HG03025 (cell line): ENCODE data around the gene BAG5.
"Not testable (repeated sequence)": the region's sequence is repeated elsewhere in the genome, so short reads cannot be mapped to it uniquely, and the experiment has no call there.

ENCODE experiments used
- ATAC-seq: cut with Tn5 transposase; IDR thresholded peaks from one replicate; pipeline ENCODE4 v1.9.1; 2021; ENCODE audit warnings: mild to moderate bottlenecking, moderate library complexity; ENCODE audit not compliant: unreplicated experiment, low FRiP score

Gene BAG5

DNA sequence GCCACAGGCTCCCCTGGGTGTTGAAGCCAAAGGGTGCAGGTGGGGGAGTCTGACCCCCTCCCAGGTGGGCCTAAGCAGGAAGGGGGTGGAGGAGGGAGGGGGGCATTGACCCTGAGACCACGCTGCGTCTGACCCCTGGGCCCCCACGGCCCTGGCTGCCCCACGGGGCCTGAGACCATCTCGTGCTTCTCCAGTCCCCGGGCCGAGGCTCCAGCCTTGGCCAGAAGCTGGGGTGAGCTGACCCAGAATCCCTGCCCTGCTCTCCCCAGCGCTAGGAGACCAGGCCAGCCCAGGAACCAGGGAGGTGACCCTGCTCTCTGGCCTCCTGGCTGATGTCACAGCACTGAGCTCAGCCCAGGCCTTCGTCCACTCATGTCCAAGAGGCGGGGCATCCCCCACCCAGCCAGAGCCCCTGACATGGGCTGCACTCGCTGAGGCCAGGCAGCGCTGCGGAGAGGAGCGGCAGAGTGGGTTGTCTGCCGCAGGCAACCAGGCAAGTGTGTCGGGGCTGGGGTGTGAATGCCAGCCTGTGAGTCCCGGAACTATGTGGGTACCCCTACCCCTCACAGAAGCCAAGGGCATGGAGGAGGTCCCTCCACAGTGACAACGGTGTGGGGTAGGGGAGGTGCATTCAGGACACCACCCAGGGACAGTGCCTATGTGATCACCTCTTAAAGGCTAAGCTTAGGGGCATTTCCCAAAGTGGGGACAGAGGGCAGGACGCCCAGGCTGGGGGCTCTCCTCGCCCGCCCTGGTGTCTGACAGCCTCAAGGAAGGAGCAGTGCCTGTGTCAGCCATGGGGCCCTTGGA, 27.2 kb downstream of the BAG5 start:
- ATAC-seq = no peak

DNA sequence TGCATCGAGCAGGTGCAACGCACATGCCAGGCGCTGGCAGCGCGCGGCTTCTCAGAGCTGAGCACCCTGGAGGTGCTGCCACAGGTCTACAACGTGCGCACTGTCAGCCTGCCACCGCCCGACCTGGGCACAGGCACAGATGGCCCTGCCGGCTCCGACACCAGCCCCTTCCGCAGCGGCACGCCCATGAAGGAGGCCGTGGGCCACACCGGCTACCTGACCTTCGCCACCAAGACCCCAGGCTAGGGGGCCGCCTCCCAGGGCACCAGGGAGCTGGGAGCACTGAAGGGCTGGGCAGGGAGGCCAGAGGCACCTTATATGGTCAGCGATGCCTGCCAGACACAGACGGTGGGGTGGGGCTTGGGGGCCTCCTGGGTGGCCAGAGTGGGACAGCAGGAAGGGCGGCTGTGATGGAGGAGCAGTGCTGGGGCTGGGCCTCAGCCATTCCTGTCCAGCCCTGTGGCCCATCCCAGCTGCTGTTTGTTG, 27.8 kb downstream of the BAG5 start:
- ATAC-seq = no peak

DNA sequence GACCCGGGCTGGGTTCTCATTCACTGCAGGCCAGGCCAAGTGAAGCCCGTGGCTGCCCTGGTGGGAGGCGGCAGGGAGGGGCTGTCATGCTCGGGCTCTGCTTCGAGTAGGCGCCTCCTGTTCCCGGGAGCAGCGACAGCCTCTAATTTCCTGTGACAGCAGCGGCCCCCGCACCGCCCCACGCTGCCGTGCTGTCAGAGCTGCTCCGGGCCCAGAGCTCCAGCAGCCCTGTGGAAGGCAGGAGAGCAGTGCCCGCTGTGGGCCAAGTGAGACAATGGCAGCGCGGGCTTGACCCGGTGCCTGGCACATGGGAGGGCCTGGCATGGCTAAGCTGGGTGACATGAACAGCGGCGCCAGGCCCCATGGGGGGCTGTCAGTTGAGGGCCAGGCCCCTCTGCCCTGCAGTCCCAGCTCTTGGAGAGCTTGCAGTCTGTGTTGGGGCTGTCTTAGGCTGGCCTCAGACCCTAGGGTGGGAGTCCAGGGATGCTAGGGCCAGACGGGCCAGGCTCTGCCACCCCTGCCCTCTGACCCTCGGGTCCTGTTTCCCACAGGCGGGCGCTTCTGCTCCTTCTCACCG, 28.4 kb downstream of the BAG5 start:
- no peak for ATAC-seq

DNA sequence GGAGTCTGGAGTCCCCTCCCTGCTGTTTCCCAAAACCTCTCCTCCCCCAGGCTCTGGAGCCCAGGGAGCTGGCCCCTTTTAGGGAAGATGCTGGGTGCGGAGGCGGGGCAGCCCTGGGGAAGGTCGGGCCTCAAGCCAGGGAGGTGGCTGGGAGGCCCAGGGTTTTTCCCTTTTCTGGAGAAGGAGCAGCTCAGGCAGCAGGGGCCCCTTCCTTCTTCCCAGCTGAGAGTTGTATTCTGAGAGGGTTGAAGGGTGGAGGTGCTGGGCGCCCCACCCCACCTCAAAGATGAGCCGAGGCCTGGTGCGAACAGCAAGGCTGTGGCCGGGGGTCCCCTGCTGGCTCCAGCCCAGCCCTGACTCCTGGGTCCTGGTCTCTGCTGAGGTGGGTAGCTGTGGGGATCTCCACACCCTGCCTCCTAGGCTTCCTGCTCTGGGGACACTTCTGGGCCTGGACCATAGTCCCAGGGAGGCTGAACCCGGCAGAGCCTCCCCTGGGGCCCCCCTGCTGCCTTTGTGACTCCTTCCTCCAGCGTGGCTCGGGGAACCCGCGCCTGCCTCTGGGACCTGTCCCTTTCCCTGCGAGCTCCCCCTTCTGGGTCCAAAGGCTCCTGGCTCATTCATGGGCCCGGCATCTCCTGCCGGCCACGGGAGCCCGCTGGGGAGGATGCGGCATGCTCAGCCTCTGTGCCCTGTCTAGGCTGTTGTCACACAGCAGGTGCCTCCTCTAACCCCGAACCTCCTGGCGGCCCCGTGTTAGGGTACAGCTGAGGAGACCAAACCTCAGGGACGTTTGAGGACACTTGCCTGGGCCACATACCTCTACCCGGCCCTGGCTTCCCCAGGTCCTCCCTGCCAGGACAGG, 29.1 kb downstream of the BAG5 start:
- no peak for ATAC-seq

DNA sequence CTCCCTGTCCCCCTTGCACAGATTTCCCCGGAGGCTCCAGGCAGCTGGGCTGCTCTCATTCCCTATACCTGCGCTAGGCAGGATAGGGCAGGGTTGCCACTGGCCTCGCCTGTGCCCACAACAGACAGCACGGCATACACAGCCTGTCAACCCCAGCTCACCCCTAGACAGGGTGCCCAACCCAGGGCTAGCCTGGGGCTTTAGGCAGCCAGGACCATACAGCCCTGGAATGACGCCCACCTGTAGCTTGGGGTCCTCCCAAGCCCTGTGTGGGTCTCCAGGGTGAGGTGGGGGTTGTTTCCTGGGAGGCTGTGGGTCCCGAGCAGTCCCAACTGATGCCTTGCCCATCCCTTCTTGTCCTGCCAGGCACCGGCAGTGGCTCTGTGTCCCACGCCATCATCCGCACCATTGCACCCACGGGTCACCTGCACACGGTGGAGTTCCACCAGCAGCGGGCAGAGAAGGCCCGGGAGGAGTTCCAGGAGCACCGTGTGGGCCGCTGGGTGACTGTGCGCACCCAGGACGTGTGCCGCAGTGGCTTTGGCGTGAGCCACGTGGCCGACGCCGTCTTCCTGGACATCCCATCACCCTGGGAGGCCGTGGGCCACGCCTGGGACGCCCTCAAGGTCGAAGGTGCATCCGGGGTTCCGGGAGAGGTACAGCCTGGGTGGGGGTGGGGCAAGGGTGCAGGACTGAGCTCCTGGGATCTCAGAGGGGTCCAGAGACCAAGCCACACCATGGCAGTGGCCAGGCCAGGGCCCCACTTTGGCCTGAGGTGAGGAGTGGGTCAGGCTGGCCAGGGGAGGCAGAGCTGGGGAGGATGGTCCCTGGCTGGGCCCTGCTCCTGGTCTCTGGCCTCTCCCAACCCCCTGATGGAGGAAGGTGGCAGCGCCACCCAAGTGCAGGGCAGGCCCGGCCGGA, 30.0 kb downstream of the BAG5 start:
- no peak for ATAC-seq

DNA sequence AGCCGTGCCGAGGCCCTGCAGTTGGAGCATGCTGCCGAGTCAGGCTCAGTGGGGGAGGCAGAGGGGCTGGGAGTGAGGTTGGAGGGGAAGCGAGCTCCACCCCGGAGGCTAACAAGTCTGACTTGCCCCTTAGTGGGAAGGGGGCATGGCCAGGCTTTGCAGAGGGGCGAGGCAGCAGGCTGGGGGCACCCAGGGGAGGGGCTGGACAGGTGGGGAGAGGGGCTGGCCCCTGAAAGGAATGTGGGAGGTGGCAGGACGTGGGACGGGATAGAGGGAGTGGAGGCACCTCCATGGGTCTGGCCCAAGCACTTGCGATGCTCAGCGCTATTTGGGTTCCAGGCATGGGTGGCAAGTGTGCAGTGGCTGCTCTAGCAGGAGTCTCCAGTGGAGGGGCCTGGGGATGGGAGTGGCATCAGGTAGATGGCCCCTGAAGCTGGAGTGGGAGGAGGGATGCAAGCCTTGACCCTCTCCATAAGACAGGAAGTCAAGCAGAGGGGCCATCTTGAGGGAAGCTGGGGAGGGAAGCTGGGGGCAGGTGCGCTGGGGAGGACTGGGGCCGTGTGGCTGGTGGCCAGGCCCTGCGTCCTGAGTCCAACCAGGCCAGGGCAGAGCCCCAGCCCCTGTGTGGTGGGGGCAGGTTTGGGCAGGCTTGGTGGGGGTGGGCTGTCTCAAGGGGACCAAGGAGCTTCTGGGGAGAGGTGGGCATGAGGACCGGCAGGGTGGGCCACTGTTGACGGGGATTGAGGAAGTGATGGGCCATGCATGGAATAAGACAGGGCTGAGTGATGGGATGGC, 30.8 kb downstream of the BAG5 start:
- ATAC-seq = no peak

DNA sequence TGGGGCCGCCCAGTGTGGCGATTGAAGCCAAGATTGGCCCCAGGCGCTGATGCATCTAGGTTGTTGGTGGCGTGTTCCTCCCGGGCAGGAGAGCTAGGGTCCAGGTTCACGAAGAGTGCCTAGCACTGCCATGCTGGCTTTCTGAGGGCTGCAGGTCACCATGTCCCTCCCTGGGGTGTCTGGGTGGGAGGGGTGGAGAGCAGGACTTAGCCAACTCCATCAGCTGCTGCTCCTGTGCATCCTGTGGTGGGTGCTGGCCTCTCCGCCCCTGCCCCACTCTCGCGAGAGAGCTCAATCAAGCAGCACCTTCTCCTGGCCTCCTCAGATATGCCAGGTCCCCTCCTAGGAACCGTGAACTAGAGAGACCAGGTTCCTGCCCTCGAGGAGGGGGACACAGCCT, 31.6 kb downstream of the BAG5 start:
- no peak for ATAC-seq

DNA sequence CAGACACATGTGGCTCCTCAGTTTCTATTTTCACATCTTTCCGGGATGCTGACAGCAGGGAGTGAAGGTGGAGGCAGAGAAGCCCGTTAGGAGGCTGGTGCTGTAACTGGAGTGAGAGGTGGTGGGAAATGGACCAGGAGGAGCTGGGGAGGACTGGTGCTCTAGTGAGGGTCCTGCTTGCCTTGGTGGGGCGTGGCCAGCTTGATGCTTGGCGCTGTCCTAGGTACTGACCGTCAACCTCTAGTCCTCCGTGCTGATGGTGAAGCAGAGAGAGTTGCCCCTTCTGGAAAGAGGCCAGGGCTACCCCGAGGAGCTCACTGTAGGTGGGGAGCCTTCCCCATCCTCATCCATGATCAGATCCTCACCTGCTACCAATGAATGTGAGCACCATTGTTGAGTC, 32.1 kb downstream of the BAG5 start:
- no peak for ATAC-seq

DNA sequence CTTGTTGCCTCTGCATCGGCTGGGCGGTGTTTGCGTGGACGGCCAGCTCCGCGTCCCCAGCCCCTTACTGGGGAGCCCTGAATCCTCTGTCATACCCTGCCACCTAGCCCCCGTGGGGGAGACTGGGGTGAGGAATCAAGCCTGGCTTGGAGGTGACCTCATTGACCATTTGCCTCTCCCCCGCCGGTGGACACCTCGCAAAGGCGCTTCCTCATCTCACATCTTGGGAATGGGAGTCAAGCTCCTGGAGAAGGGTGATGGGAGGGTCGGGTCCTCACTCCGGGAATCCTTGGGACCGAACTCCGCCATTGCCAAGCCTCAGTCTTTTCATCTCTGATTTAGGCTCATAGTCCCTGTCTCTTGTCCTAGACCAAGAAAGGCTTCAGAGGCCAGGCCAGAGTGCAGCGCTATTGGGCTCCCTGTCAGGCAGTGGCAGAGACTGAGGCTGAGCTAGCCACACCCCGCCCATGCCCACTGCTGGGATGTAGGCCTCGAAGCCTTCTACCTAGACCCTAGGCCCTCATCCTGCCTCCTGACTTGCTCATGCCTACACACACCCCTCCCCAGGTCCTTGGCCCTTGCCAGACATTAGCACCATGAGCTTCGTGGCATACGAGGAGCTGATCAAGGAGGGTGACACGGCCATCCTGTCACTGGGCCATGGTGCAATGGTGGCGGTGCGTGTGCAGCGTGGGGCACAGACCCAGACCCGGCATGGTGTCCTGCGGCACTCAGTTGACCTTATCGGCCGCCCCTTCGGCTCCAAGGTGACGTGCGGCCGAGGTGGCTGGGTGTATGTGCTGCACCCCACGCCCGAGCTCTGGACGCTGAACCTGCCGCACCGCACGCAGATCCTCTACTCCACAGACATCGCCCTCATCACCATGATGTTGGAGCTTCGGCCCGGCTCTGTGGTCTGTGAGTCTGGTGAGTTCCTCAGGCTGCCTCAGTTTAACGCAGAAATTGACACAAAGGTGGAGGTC, 32.8 kb downstream of the BAG5 start:
- peak; percentile 10 for ATAC-seq

DNA sequence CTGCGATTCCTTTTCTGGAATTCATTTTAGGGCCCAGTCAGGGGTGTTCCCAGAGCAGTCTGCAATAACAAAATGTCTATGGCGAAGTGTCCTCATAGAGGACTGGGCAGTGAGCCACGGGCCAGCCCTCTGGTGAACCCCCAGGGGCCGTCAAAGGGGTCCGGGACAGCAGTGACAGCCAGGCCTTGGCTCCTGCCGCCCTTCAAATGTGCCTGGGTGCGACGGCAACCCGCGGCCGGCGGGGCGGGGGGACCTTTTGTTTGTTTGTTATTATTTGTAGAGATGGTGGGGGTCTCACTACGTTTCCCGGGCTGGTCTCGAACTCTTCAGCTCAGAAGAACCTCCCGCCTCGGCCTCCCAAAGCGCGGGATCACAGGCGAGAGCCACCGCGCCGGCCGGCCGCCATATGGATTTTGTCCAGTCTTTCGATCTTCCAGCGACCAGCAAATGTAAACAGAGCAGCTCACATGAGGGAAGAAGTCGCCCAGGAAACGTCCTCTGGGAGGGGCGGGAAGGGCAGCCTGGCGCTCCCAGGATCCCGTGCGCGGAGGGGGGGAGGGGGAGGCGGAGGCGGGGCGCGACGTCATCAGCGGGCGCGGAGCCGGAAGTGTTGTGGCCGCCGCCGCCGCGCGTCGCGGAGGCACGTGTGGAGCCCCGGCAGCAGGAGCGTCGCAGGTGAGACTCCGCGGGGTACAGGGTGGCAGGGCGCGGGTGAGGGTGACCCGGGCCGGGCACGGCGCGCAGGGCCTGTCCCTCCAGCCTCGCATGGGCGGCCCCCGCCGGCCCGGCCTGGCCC, 33.7 kb downstream of the BAG5 start, which contains the start of gene TRMT61A:
TSS of gene TRMT61A (plus strand) at position 610 of the 796 bp plus-strand sequence. CDS start 783 bp downstream, outside the sequence.
- peak; percentile 31 for ATAC-seq

DNA sequence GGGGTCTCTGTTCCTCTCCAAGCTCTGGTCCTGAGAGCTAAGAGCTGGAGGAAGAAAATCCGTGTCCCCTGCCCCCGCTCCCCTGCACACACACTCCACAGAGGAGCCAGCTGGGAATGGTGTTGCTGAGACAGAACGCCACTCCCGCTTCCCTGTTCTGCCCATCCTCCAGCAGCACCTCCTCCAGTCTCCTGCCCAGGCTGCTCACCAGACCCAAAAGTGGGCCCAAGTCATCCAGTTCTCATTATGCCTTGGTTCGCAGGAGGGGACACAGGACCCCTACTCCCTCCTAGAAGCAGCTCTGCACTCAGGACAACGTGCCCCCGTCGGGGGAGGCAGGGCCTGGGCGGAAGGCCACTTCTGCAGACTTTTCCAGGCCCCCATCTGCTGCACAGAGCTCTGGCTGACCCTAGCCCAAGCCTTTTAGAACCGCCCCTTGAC, 34.3 kb downstream of the BAG5 start:
- ATAC-seq = no peak

DNA sequence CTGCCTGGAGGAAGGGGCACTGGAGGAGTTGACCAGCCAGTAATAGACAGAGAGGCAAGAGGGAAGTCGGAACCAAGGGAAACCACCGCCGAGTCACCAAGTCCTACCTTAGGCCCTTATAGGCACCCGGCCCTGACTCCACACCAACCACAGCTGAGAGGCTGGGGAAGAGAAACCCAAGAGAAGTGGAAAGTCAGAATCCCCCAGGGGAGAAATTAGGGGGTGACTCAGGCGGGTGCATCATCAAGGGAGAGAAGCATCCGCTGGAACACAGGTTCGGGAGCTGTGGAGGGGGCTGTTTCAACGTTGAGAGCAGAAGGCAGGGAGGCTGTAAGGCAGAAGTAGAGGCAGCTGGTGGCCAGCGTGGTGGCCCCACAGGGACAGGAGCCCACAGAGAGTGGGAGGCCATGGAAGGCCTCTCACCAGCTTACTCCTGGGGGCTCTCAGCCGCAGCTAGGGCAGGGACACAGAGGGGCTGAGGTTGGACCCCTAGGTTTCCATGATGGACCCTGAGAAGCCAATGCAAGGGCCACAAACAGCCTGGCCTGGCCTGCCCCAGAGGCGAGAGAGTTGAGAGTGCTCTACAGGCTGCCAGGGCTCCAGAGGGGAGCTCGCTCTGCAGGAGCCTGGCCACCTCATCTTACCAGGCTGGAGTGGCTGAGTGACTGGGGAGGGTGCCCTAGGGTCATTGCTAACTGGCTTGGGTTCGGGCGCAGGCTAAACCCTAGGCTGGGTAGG, 34.9 kb downstream of the BAG5 start:
- ATAC-seq = no peak

DNA sequence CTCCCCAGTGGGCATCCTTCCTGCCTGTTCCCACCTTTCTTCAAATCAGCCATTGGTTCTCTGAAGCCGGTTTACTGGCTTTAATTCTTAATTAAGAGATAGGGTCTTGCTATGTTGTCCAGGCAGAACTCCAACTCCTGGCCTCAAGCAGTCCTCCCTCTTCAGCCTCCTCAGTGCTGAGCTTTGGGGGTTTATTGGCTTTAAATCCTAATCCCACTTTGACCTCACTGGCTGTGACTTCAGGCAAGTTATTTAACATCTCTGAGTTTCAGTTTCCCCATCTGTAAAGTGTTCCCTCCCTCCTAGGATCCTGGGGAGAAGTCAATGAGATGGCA, 35.6 kb downstream of the BAG5 start:
- ATAC-seq = no peak

DNA sequence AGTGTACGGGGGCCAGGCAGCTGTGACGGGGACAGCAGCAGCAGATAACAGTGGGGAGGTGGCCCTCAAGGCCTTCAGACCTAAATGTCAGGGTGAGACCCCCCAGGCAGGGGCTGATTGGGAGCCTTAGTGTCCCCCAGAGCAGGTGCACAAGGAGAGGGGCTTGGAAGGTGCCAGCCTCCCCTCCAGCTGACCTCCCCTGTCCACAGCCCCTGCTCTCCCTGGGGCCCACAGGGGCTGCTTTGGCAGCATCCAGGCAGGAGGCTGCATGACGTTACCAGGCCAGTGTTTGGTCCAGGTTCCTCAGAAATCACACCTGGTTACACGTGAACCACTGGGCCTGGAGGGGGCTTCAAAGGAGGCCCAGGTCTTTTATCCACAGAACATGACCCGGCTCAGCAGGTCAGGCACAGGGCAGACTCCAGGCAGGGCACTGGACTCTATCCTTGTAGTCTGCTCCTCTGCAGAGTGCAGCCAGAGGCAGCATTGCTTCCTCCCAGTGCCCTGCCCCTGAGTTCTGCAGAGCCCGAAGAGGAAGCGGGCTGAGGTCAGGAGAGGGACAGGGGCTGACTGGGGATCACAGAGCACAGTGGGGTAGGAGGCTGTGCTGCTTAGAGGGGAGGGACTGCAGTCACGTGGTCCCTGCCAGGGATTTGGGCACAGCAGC, 36.1 kb downstream of the BAG5 start:
- ATAC-seq = no peak

DNA sequence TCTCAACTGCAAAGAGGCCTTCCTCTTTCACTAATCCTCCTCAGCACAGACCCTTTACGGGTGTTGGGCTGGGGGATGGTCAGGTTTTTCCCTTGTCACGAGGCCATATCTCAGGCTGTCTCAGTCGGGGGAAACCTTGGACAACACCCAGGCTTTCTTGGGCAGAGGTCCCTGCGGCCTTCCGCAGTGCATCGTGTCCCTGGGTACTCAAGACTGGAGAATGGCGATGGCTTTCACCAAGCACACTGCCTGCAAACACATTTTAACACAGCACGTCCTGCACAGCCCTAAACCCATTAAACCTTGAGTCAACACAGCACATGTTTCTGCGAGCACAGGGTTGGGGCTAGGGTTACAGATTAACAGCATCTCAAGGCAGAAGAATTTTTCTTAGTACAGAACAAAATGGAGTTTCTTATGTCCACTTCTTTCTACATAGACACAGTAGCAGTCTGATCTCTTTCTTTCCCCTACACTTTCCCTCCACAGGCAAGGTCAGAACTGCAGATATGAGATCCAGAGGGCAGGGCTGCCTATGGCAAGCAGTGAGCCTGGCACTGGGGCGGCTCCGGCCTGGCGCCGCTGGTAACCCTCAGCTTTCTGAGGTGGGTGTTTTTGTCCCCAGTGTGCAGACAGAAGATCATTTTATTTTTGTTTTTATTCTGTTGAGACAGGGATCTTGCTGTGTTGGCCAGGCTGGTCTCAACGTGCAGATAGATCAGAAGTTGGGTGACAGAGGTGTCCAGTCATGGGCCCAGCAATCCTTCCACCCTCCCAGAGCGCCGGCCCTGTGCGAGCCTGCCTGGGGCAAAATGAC, 36.8 kb downstream of the BAG5 start:
- ATAC-seq = not testable (repeated sequence)
